Measurements from ENCODE around the gene ATP6V1E1. TPM values are rescaled to one million over a fixed set of nuclear protein-coding genes. Genes with fewer than 3 reads are reported as not detected.

ATP6V1E1 gene
- total RNA-seq, 2 experiments from 2014 or later: 68.1 to 68.2 TPM

GRCh38 chr22:17588606-17589005, 39.9 kb downstream of the ATP6V1E1 start:
- Mint-ChIP-seq H3K9me3 (no peaks in the 10 kb centered on the region), H3K36me3 (ENCODE audit: low read depth) (peaks cover 13% of the 10 kb centered on the region), H3K27ac (no peak overlapping the region), H3K27me3 (no peaks in the 10 kb centered on the region), H3K4me3 (no peak overlapping the region), H3K4me1 (ENCODE audit: low read depth) (no peaks in the 10 kb centered on the region)
- no peak for TF ChIP-seq CTCF (IDR thresholded peaks at IDR 0.05)
- intact Hi-C loops (cut with micrococcal nuclease): no loop called here
- ATAC-seq: no peak
- ChIA-PET CTCF (interaction anchor here (0.7 to 1.1 kb wide), 2 partner anchors 30 to 417 kb away, joined by 3 to 4 read pairs; no protein-coding TSS in a partner anchor), POLR2A (no interaction called here)
- no peak for DNase-seq

GRCh38 chr22:17587629-17588028, 40.9 kb downstream of the ATP6V1E1 start:
- DNase-seq (no peak), ATAC-seq (no peak)
- no peaks in the 10 kb centered on the region for H3K4me1 Mint-ChIP-seq (ENCODE audit: low read depth)
- H3K27me3 Mint-ChIP-seq: no peaks in the 10 kb centered on the region
- no peak overlapping the region for H3K4me3 Mint-ChIP-seq
- no peaks in the 10 kb centered on the region for H3K9me3 Mint-ChIP-seq
- ChIA-PET CTCF (no interaction called here), POLR2A (no interaction called here)
- H3K27ac Mint-ChIP-seq: no peak overlapping the region
- peaks cover 10% of the 10 kb centered on the region for H3K36me3 Mint-ChIP-seq (ENCODE audit: low read depth)
- no peak for TF ChIP-seq CTCF (IDR thresholded peaks at IDR 0.05)
- intact Hi-C loops (cut with micrococcal nuclease): no loop called here

GRCh38 chr22:17586831-17587440, 41.6 kb downstream of the ATP6V1E1 start:
- CTCF ChIA-PET: no interaction called here

DNA sequence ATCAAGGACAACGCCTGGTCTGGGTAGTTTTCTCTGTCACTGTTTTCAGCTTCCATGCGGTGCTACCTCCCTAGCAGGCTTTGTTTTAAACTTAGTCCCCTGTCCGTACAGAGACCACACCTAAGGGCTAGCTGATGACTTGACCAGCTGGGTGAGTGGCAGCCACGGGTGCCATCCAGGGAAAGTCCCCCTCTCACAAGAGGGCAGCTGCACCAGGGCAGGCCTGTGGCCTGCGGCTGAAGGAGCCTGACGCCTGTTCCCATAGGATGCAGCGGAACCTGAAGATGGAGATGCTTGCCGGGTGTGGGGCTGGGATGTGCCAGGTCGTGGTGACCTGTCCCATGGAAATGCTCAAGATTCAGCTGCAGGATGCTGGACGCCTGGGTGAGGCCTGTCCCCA, 45.4 kb downstream of the ATP6V1E1 start:
- DNase-seq (no peak), ATAC-seq (no peak)
- Mint-ChIP-seq H3K36me3 (ENCODE audit: low read depth) (no peaks in the 10 kb centered on the region), H3K27ac (no peak overlapping the region), H3K9me3 (no peaks in the 10 kb centered on the region), H3K4me1 (ENCODE audit: low read depth) (no peaks in the 10 kb centered on the region), H3K27me3 (no peaks in the 10 kb centered on the region), H3K4me3 (no peak overlapping the region)
- TF ChIP-seq CTCF (IDR thresholded peaks at IDR 0.05): no peak
- ChIA-PET POLR2A (no interaction called here), CTCF (interaction anchor here (1.2 kb wide), 1 partner anchor 25 kb away, joined by 3 read pairs; no protein-coding TSS in a partner anchor)
- intact Hi-C loops (cut with micrococcal nuclease): no loop called here

More at GRCh38 chr22:17586831-17587440, 41.6 kb downstream of the ATP6V1E1 start:
- TF ChIP-seq CTCF (IDR thresholded peaks at IDR 0.05): no peak
- ATAC-seq: no peak
- Mint-ChIP-seq H3K4me1 (ENCODE audit: low read depth) (no peaks in the 10 kb centered on the region), H3K9me3 (no peaks in the 10 kb centered on the region), H3K27me3 (no peaks in the 10 kb centered on the region), H3K4me3 (no peak overlapping the region), H3K36me3 (ENCODE audit: low read depth) (peaks cover 3% of the 10 kb centered on the region), H3K27ac (no peak overlapping the region)
- no peak for DNase-seq
- POLR2A ChIA-PET: no interaction called here
- intact Hi-C loops (cut with micrococcal nuclease): no loop called here

DNA sequence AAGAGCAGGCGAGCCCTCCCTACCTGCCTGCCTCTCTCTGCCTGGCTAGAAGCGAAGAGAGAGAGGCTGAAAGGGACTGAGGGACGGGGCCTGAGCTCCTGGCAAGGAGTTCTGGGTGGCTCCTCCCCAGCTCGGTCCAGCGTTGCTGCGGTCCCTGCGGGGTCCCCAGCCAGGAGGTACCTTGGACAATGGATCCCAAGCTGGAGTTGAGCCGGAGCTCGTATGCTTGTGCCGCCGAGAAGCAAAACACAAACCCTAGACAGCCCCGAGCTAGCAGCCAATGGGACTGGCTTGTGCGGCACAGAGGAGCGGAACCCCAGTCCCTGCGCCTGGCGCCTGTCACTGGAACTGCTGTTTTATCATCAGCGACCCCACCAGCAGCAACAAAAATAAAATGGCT, 46.9 kb downstream of the ATP6V1E1 start:
- H3K27ac Mint-ChIP-seq: no peak overlapping the region
- POLR2A ChIA-PET: interaction anchor here (0.7 kb wide), 1 partner anchor 175 kb away, joined by 6 read pairs; no protein-coding TSS in a partner anchor
- no peaks in the 10 kb centered on the region for H3K27me3 Mint-ChIP-seq
- H3K4me3 Mint-ChIP-seq: no peak overlapping the region
- intact Hi-C loops (cut with micrococcal nuclease): no loop called here
- DNase-seq (no peak), ATAC-seq (no peak)
- no peak for TF ChIP-seq CTCF (IDR thresholded peaks at IDR 0.05)
- H3K4me1 Mint-ChIP-seq (ENCODE audit: low read depth): no peaks in the 10 kb centered on the region
- CTCF ChIA-PET: no interaction called here
- H3K36me3 Mint-ChIP-seq (ENCODE audit: low read depth): no peaks in the 10 kb centered on the region
- H3K9me3 Mint-ChIP-seq: no peaks in the 10 kb centered on the region
